HG03103 (cell line): ENCODE measurements around the gene CCDC8.

Experiments used
- ATAC-seq: cut with Tn5 transposase; IDR thresholded peaks from one replicate; pipeline ENCODE4 v1.9.1; 2021; ENCODE audit warnings: low read depth; ENCODE audit not compliant: unreplicated experiment

The CCDC8 gene

GRCh38 chr19:46364359-46364758, 49.0 kb downstream of the CCDC8 start:
- ATAC-seq = no peak

DNA sequence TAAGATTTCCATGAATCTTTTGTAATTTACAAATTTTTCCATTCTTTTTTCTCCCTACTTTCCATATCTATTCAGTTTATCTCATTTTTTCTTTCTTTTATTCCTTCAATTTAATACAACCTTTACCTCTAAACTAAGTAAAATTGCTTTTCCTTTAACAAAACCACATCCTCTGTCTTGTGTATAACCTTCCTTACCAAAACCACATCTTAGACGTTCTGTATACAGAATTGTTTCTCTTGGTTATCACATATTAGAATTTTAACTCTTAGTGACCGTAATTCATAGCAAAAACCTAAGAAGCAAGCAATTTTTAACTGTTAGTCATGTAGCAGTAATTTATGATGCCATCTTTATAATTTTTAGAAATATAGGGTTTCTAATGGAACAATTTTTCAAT, 51.4 kb downstream of the CCDC8 start:
- no peak for ATAC-seq
